ENCODE data around the gene PTPRM.

PTPRM gene

DNA sequence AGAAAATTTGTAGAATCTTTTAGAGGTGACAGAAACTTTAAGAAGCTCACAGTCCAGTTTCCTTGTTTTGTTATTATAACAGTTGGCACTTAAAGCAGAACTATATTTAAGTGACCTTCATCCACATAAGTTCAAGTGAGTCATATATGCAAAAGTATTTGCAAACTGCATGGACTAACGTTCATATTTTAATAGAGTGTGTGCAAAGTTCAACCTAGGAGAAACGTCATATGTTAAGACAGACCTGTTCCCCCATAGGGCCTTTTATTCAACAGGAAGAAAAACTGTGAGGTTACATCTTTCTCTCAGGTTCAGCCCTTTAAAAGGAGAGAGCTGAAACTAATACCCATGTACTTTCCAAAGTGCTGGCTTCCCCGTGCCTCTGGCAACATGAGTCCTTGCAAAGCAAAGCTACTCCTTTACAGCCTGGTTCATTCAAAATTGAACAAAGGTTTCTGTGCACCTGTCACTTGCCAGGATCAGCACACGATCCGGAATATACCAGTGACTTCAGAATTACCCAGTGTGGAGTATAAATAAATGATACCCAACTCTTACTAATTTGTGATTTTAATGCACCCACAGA, 762.2 kb downstream of the PTPRM start:
- Histone ChIP-seq H3K27me3 (ENCODE audit: low read length) (no peaks in the 10 kb centered on the region), H2AFZ (ENCODE audit: low read depth, low read length, severe bottlenecking) (no peak overlapping the region), H4K20me1 (ENCODE audit: low read depth, low read length) (no peaks in the 10 kb centered on the region), H3K4me2 (ENCODE audit: low read depth, low read length, poor library complexity, severe bottlenecking) (no peak overlapping the region), H3K9ac (ENCODE audit: low read length) (no peak overlapping the region), H3K9me2 (replicated peaks; ENCODE audit: insufficient read depth, low read length) (no peaks in the 10 kb centered on the region), H3K4me3 (ENCODE audit: insufficient read depth, low read length, poor library complexity, severe bottlenecking) (no peak overlapping the region), H3K27ac (ENCODE audit: low read depth, low read length) (no peak overlapping the region), H3K79me2 (ENCODE audit: insufficient read depth, low read length) (no peaks in the 10 kb centered on the region), H3K9me3 (ENCODE audit: insufficient read depth, low read length) (no peaks in the 10 kb centered on the region), H3F3A (ENCODE audit: insufficient read depth) (no peaks in the 10 kb centered on the region), H3K36me3 (ENCODE audit: low read length) (no peaks in the 10 kb centered on the region)
- TF ChIP-seq, protein P1, sequence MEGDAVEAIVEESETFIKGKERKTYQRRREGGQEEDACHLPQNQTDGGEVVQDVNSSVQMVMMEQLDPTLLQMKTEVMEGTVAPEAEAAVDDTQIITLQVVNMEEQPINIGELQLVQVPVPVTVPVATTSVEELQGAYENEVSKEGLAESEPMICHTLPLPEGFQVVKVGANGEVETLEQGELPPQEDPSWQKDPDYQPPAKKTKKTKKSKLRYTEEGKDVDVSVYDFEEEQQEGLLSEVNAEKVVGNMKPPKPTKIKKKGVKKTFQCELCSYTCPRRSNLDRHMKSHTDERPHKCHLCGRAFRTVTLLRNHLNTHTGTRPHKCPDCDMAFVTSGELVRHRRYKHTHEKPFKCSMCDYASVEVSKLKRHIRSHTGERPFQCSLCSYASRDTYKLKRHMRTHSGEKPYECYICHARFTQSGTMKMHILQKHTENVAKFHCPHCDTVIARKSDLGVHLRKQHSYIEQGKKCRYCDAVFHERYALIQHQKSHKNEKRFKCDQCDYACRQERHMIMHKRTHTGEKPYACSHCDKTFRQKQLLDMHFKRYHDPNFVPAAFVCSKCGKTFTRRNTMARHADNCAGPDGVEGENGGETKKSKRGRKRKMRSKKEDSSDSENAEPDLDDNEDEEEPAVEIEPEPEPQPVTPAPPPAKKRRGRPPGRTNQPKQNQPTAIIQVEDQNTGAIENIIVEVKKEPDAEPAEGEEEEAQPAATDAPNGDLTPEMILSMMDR (IDR thresholded peaks at IDR 0.05; ENCODE audit: insufficient read depth, low read length, poor library complexity, severe bottlenecking), result no peak
- no peak for TF ChIP-seq EZH2phosphoT487 (conservative IDR thresholded peaks at IDR 0.05; ENCODE audit: low read length)

DNA sequence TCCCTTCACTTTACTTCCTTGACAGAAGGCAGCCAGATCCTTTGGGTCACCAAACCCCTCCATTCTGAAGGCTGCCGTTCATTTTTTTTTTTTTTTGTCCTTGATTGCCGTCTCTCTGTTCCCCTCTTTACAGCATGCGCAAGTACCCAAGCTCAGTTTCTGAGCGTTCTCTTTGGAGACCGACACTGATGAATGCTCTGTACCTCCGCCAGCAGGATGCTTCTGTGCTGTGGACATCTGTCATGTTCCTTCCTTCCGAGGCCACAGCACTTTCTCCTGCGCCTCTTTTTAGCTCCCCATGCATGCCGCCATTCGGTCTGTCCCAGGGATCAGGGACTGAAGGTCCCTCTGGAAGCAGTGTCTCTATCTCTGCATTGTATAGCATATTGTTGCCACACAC, 763.5 kb downstream of the PTPRM start:
- no peaks in the 10 kb centered on the region for H3K9me2 ChIP-seq (replicated peaks; ENCODE audit: insufficient read depth, low read length)
- H3K27ac ChIP-seq (ENCODE audit: low read depth, low read length), result no peak overlapping the region
- no peaks in the 10 kb centered on the region for H3K79me2 ChIP-seq (ENCODE audit: insufficient read depth, low read length)
- no peaks in the 10 kb centered on the region for H3K27me3 ChIP-seq (ENCODE audit: low read length)
- no peak overlapping the region for H3K4me3 ChIP-seq (ENCODE audit: insufficient read depth, low read length, poor library complexity, severe bottlenecking)
- H3K36me3 ChIP-seq (ENCODE audit: low read length), result no peaks in the 10 kb centered on the region
- no peak overlapping the region for H3K4me2 ChIP-seq (ENCODE audit: low read depth, low read length, poor library complexity, severe bottlenecking)
- H3K9me3 ChIP-seq (ENCODE audit: insufficient read depth, low read length), result no peaks in the 10 kb centered on the region
- no peaks in the 10 kb centered on the region for H4K20me1 ChIP-seq (ENCODE audit: low read depth, low read length)
- no peak for TF ChIP-seq EZH2phosphoT487 (conservative IDR thresholded peaks at IDR 0.05; ENCODE audit: low read length)
- TF ChIP-seq, protein P1 (IDR thresholded peaks at IDR 0.05; ENCODE audit: insufficient read depth, low read length, poor library complexity, severe bottlenecking), result no peak
- H3K9ac ChIP-seq (ENCODE audit: low read length), result no peak overlapping the region
- no peak overlapping the region for H2AFZ ChIP-seq (ENCODE audit: low read depth, low read length, severe bottlenecking)
- H3F3A ChIP-seq (ENCODE audit: insufficient read depth), result no peaks in the 10 kb centered on the region

DNA sequence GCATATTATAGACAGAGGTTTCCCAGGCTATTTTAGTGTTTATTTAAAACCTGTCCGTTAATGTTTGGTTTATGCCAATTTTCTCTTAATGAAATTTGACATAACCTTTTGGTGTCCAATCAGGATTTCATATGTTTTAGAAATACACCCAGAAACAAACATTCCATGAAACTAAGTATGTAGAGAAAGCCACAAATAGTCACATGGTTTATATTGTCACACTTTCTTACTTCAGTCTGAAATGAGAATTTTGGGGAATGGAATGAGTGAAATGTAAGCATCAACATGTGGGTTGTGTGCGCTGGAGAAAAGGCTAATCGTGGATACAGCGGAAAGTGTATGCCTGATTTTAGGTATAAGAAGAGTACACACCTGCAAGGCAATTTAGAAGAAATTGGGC, 765.2 kb downstream of the PTPRM start:
- no peaks in the 10 kb centered on the region for H3K79me2 ChIP-seq (ENCODE audit: insufficient read depth, low read length)
- TF ChIP-seq EZH2phosphoT487 (conservative IDR thresholded peaks at IDR 0.05; ENCODE audit: low read length), result no peak
- TF ChIP-seq, protein P1 (IDR thresholded peaks at IDR 0.05; ENCODE audit: insufficient read depth, low read length, poor library complexity, severe bottlenecking), result no peak
- no peaks in the 10 kb centered on the region for H3K9me2 ChIP-seq (replicated peaks; ENCODE audit: insufficient read depth, low read length)
- H3K4me2 ChIP-seq (ENCODE audit: low read depth, low read length, poor library complexity, severe bottlenecking), result no peak overlapping the region
- no peaks in the 10 kb centered on the region for H4K20me1 ChIP-seq (ENCODE audit: low read depth, low read length)
- H3K4me3 ChIP-seq (ENCODE audit: insufficient read depth, low read length, poor library complexity, severe bottlenecking), result no peak overlapping the region
- H3K27me3 ChIP-seq (ENCODE audit: low read length), result no peaks in the 10 kb centered on the region
- H3K27ac ChIP-seq (ENCODE audit: low read depth, low read length), result no peak overlapping the region
- H3K9ac ChIP-seq (ENCODE audit: low read length), result no peak overlapping the region
- no peaks in the 10 kb centered on the region for H3K9me3 ChIP-seq (ENCODE audit: insufficient read depth, low read length)
- no peak overlapping the region for H2AFZ ChIP-seq (ENCODE audit: low read depth, low read length, severe bottlenecking)
- H3F3A ChIP-seq (ENCODE audit: insufficient read depth), result no peaks in the 10 kb centered on the region
- no peaks in the 10 kb centered on the region for H3K36me3 ChIP-seq (ENCODE audit: low read length)

Measured in SU-DHL-6 (cell line).